Suppressor macrophage treated with lipopolysaccharide for 4 hours (primary cell): ENCODE measurements around the gene RPUSD2.
A peak's percentile ranks its signal among the peaks of the same experiment; 100 is the strongest.
"Not testable (repeated sequence)": the region's sequence is repeated elsewhere in the genome, so short reads cannot be mapped to it uniquely, and the experiment has no call there.

Experiments used
- DNase-seq: peaks from one replicate; pipeline ENCODE4 v3.0.0-alpha.2; 2020

The RPUSD2 gene

DNA sequence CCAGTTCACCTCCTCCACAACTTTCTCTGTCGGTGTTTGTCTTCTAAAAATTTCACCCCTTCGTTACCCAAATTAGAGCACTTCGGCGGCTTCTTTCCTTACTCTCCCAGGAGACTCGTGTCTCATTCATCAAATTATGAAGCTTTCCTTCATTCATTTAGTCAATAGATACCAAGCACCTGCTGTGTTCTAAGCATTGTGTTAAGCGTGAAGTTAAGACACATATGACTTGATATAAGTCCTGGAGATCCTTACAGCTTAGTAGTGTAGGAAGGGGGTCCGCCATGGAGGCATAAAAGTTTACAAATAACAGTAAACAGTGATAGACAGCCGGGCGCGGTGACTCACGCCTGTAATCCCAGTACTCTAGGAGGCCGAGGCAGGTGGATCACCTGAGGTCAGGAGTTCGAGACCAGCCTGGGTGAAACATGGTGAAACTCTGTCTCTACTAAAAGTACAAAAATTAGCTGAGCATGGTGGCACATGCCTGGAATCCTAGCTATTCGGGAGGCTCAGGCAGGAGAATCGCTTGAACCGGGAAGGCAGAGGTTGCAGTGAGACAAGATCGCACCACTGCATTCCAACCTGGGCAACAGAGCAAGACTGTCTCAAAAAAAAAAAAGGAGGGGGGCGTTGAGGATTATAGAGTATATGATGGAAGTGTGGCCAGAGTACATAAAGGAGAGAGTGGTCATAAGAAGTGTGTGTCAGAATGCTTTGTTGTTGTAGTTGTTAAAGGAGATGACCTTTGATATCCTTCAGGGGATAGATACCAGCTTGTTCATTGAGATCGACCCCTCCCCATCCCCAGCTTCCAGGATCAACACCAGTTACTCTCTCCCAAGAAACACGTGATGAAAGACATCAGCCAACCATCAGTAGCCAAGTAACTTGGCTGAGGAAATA, 3.5 kb upstream of the RPUSD2 start:
- no peak for DNase-seq

- no peak for DNase-seq
These were observed 2.0 kb upstream of the RPUSD2 start for GRCh38 chr15:40567111-40567510.

- DNase-seq = no peak
These were observed 6.0 kb downstream of the RPUSD2 start for GRCh38 chr15:40575113-40575512.

- DNase-seq = not testable (repeated sequence)
These were observed 7.8 kb downstream of the RPUSD2 start for GRCh38 chr15:40576914-40577313.

- no peak for DNase-seq
These were observed 9.8 kb downstream of the RPUSD2 start for GRCh38 chr15:40578892-40579291.

- DNase-seq = not testable (repeated sequence)
These were observed 12.7 kb downstream of the RPUSD2 start for GRCh38 chr15:40581796-40582195.

DNA sequence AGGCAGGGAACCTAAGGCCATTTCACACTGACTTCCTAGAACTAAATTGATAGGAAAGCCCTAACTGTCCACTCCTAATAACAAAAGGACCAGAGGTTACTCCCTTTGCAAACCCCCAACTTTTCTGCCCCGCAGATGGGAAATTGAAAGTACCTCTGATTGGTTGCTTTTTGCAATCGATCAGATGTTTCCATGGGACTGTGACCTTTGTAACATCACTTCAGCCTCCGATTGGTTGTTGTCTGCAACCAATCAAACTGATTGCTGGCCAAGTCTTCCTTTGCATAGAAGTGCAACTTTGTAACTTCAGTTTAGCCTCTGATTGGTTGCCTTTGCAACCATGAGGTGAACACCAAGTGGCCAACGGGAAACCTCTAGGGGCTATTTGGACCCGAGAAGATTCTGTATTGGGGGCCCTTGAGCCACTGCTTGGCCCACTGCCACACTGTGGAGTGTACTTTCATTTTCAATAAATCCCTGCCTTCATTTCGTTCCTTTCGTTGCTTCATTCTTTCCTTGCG, 13.7 kb downstream of the RPUSD2 start:
- DNase-seq = no peak

- no peak for DNase-seq
These were observed 15.1 kb downstream of the RPUSD2 start for GRCh38 chr15:40584191-40584590.

DNA sequence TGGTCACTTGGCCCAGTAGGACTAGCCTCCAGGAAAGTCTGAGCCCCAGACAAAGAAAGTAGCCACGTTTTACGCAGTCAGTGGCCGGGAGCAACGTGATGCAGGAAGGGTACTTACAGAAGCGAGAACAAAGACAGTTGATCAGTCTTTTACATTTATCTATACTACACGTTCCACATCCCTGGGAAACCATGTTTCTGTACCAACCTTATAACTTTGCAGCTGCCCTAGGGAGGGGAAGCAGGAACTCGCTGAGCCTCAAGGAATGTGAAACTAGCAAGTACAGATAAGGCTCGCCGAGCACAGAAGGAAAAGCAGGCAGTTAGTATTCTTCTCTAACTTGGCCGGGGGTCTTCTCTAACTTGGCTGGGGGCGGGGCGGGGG, 21.6 kb downstream of the RPUSD2 start:
- DNase-seq = peak; percentile 9

GRCh38 chr15:40591389-40591788, 22.3 kb downstream of the RPUSD2 start:
- no peak for DNase-seq

DNA sequence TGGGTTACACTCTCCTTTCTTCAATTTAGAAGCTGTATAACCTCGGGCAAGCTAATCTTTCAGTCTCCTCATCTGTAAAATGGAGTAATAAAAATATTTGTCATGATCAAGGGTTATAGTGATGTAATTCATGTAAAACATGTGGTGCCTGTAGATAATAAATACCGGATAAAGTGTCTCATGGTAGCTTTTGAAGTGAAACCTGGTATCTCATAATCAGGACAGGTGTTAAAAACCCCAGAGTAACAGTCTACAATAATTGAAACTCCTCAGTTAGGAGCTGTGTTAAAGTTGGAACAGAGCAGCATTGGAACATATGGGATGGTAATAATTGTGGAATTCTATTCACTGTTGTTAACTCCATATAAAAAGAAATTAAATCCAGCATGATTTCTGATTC, 24.1 kb downstream of the RPUSD2 start:
- DNase-seq = no peak

DNA sequence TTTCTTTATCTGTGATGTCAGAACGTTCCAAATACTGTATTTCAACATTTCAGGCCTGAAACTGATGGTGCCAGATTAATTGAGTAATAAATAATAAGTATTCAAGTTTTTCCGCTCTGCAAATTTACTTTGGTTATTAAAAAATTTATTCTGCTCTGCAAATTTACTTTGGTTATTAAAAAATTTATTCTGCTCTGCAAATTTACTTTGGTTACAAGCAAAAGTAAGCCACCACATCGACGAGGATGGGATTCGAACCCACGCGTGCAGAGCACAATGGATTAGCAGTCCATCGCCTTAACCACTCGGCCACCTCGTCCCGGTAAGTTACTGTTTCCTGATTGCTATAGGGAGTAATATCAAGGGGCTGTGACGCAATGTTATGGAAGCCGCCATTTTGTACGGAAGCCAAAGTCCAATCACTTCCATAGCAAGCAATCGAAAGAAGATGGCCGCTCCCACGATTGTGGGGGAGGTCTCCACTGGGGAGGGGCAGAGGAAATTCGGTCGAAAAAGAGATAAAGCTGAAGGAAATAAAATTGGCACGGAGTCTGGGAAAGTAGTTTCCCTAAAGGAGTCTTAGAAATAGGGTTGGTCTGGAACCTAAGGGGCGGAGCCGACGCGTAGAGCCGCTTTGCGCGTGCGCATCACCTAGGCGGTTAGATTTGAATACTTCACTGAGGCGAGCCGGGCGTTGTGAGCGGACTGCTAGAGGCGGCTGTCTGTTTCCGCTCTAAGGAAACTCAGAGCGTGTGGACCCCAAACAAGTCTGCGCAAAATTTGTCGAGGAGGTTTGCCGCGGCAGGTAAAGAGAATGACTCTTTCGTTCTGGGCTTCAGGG, 24.7 kb downstream of the RPUSD2 start, which contains the start of gene KNL1:
KNL1 (plus strand) TSS at position 662 of the 841 bp plus-strand sequence. CDS start 8,683 bp downstream, outside the sequence.
- DNase-seq = peak; percentile 95

GRCh38 chr15:40594429-40594836, 25.3 kb downstream of the RPUSD2 start:
- peak; percentile 70 for DNase-seq

GRCh38 chr15:40595219-40595618, 26.1 kb downstream of the RPUSD2 start:
- DNase-seq = no peak

DNA sequence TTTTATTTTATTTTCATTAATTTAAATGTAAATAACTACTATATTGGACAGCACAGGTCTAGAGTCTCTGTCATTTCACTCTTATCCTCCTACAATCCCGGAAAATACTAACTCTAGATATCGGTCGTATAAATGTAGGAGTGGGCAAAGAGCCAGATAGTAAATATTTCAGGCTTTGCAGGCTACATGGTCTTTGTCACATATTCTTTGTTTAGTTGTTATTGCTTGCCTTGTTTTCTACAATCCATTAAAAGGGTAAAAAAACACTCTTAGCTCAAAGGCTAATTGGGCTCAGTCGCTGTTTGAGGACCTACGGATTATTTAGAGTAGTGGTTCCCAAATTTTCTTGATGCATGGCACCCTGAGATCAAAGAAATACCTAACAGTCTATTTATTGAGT, 26.7 kb downstream of the RPUSD2 start:
- DNase-seq = no peak

- no peak for DNase-seq
These were observed 27.9 kb downstream of the RPUSD2 start for GRCh38 chr15:40597024-40597423.

DNA sequence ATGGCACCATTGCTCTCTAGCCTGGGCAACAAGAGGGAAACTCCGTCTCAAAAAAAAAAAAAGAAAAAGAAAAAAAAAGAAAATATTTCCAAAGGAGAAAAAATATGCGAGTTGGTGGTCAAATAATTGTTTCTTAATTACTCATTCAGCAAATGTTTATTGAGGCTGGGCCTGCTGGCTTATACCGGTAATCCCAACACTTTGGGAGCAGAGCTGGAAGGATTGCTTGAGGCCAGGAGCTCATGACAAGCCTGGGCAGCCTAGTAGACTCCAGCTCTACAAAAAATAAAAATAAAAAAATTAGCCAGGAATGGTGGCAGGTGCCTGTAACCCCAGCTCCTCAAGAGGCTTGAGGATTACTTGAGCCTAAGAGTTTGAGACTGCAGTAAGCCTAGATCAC, 29.0 kb downstream of the RPUSD2 start:
- DNase-seq = no peak

- DNase-seq = no peak
These were observed 29.6 kb downstream of the RPUSD2 start for GRCh38 chr15:40598672-40599071.

GRCh38 chr15:40600956-40601355, 31.9 kb downstream of the RPUSD2 start:
- DNase-seq = no peak

DNA sequence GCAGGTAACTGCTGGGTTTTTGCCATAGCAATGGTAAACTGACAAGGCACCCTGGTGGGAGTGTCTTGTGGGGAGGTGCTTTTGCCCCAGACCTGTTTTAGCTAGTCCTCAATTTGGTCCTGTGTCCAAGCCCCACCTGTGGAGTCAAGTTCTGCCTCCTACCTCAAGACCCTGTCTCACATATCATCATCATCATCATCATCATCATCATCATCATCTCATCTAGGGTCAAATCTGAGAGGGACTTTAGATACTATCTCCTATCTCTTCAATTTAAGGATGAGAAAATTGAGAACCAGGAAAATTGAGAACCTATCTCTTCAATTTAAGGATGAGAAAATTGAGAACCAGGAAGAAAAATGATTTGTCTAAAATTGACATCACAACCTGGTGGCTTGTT, 34.8 kb downstream of the RPUSD2 start:
- no peak for DNase-seq

GRCh38 chr15:40613080-40613479, 44.0 kb downstream of the RPUSD2 start:
- no peak for DNase-seq

GRCh38 chr15:40618023-40618422, 48.9 kb downstream of the RPUSD2 start:
- peak; percentile 59 for DNase-seq

- no peak for DNase-seq
These were observed 49.8 kb downstream of the RPUSD2 start for GRCh38 chr15:40618906-40619305.

DNA sequence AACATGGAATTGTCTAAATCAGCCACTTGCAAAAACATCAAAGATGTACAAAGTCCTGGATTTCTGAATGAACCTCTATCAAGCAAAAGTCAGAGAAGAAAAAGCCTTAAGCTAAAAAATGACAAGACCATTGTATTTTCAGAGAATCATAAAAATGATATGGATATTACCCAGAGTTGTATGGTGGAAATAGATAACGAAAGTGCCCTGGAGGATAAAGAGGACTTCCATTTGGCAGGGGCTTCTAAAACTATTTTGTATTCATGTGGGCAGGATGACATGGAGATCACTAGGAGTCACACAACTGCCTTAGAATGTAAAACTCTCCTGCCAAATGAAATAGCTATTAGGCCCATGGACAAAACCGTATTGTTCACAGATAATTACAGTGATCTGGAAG, 54.3 kb downstream of the RPUSD2 start:
- no peak for DNase-seq
